Measurements from ENCODE around the gene PIAS4.

DNA sequence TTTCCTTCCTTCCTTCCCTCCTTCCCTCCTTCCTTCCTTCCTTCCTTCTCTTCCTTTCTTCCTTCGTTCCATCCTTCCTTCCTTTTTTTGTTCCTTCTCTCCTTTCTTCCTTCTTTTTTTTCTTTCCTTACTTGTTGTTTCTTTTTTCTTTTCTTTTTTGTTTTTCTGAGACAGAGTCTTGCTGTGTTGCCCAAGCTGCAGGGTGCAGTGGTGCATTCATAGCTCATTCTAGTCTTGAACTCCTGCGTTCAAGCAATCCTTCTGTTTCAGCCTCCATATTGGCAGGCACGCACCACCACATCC is 16.8 kb upstream of the PIAS4 start:
- TF ChIP-seq, protein P1, sequence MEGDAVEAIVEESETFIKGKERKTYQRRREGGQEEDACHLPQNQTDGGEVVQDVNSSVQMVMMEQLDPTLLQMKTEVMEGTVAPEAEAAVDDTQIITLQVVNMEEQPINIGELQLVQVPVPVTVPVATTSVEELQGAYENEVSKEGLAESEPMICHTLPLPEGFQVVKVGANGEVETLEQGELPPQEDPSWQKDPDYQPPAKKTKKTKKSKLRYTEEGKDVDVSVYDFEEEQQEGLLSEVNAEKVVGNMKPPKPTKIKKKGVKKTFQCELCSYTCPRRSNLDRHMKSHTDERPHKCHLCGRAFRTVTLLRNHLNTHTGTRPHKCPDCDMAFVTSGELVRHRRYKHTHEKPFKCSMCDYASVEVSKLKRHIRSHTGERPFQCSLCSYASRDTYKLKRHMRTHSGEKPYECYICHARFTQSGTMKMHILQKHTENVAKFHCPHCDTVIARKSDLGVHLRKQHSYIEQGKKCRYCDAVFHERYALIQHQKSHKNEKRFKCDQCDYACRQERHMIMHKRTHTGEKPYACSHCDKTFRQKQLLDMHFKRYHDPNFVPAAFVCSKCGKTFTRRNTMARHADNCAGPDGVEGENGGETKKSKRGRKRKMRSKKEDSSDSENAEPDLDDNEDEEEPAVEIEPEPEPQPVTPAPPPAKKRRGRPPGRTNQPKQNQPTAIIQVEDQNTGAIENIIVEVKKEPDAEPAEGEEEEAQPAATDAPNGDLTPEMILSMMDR (IDR thresholded peaks at IDR 0.05) = no peak
- no peak for TF ChIP-seq POLR2AphosphoS5 (IDR thresholded peaks at IDR 0.05)
- TF ChIP-seq POLR2A (IDR thresholded peaks at IDR 0.05) = no peak
